Panc1 (cell line): Measurements from ENCODE around the gene GRIP2. TPM values are rescaled to one million over a fixed set of nuclear protein-coding genes. Genes with fewer than 3 reads are reported as not detected.

ENCODE experiments used
- ATAC-seq: fragments of 200-7000 bp; cut with Tn5 transposase; 2 replicates; pipeline ENCODE4 v1.9.1; 2020; ENCODE audit warnings: mild to moderate bottlenecking, moderate library complexity
- BruUV-seq: library from RNA; stranded (reverse); fragments of 400-500 nt; replicated peaks from 2 replicates; lab custom pipeline; 2021; lab: Mats Ljungman, UMichigan
- CTCF ChIA-PET: fragments of 300-600 bp; sonication (Branson Sonifier 250); formaldehyde crosslinking; loops from one replicate; lab custom pipeline; 2022; ENCODE audit warnings: antibody characterized with exemption; lab: Charles Lee
- POLR2A ChIA-PET: fragments of 300-600 bp; sonication (Branson Sonifier 250); formaldehyde crosslinking; loops from one replicate; lab custom pipeline; 2022; ENCODE audit warnings: antibody characterized with exemption; lab: Charles Lee
- DNase-seq: peaks from one replicate; pipeline ENCODE4 v3.0.0-alpha.2; 2010; ENCODE audit warnings: low read depth, low spot score
- H3K27ac ChIP-seq: 2 replicates; pipeline ENCODE4 v1.5.1; 2011; ENCODE audit warnings: mild to moderate bottlenecking, low read length, inconsistent platforms
- H3K27me3 ChIP-seq: fragments of 200-500 bp; sonication (Bioruptor generic); 2 replicates; pipeline ENCODE4 v1.6.0; 2014; ENCODE audit warnings: low read length, inconsistent platforms; ENCODE audit not compliant: control insufficient read depth, insufficient read depth
- H3K36me3 ChIP-seq: fragments of 200-500 bp; sonication (Bioruptor generic); 2 replicates; pipeline ENCODE4 v1.5.1; 2014; ENCODE audit warnings: inconsistent platforms, mild to moderate bottlenecking, low read length, moderate library complexity; ENCODE audit not compliant: control insufficient read depth, insufficient read depth
- H3K4me1 ChIP-seq: 2 replicates; pipeline ENCODE4 v1.5.1; 2011; ENCODE audit warnings: inconsistent platforms, mild to moderate bottlenecking, low read length, moderate library complexity; ENCODE audit not compliant: control insufficient read depth, insufficient read depth
- H3K4me3 ChIP-seq, 2 experiments: 2 replicates each; pipeline ENCODE4 v1.5.1; 2011 to 2012; ENCODE audit warnings: low read depth in 2 of 2, low read length in 2 of 2, mild to moderate bottlenecking in 2 of 2, inconsistent platforms in 1 of 2, moderate library complexity in 1 of 2
- H3K9me3 ChIP-seq: fragments of 200-500 bp; sonication (Bioruptor generic); 2 replicates; pipeline ENCODE4 v1.5.1; 2014; ENCODE audit warnings: low read depth, mild to moderate bottlenecking, inconsistent platforms, low read length, moderate library complexity; ENCODE audit not compliant: control insufficient read depth, insufficient read depth
- CTCF ChIP-seq: fragments of 450-650 bp; IDR thresholded peaks from 2 replicates; pipeline ENCODE4 v1.5.1; 2017; ENCODE audit warnings: mild to moderate bottlenecking
- POLR2AphosphoS5 ChIP-seq: IDR thresholded peaks from 2 replicates; pipeline ENCODE4 v1.6.1; 2012; ENCODE audit warnings: mild to moderate bottlenecking, low read depth, low read length, moderate library complexity
- REST ChIP-seq, 2 experiments: IDR thresholded peaks; 2 replicates each; pipeline ENCODE4 v1.6.1; 2011 to 2012; ENCODE audit warnings: low read depth in 2 of 2, control low read depth in 1 of 2, low read length in 1 of 2, mild to moderate bottlenecking in 1 of 2, moderate library complexity in 1 of 2; ENCODE audit not compliant: insufficient read depth in 1 of 2
- SIN3A ChIP-seq: IDR thresholded peaks from 2 replicates; pipeline ENCODE4 v1.6.1; 2012; ENCODE audit warnings: low read depth, mild to moderate bottlenecking, low read length, moderate library complexity, borderline replicate concordance; ENCODE audit not compliant: insufficient read depth
- TCF7L2 ChIP-seq: IDR thresholded peaks from 2 replicates; pipeline ENCODE4 v1.6.1; 2011; ENCODE audit warnings: mild to moderate bottlenecking, low read depth, low read length, inconsistent platforms
- in situ Hi-C: cut with HindIII; loops from 2 replicates; pipeline ENCODE4 v1.10.0; 2016; ENCODE audit warnings: low sequenced_read_pairs, low pct_unique_long_range_greater_than_20kb
- intact Hi-C: fragments of 100-400 bp; cut with micrococcal nuclease; formaldehyde crosslinking; loops from one replicate; pipeline ENCODE4 v1.10.0; 2022; ENCODE audit not compliant: unreplicated experiment
- total RNA-seq: library from RNA; stranded (reverse); gene quantifications from one replicate; pipeline ENCODE4 v1.2.1, GENCODE V29; 2021; ENCODE audit not compliant: unreplicated experiment

The GRIP2 gene
- total RNA-seq, 1 experiment from 2014 or later, result 6.5 TPM

DNA sequence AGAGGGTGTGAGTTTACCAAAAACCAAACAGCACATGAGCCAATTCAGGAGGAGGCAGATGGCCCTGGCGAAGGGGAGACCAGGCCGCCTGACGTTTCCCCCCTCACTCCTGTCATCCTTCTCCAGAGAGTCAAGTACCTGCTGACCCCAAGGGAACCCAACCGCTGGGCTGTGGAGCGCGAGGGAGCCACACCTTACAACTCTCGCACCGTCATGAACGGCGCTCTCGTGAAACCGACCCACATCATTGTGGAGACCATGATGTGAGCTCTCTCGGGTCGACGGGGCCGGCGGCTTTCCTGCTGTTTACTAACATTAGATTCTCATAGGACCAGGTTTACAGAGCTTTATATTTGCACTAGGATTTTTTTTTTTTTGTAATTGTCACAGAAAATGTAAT is 55.4 kb downstream of the GRIP2 start:
- no peaks in the 10 kb centered on the region for H3K4me1 ChIP-seq
- H3K4me3 ChIP-seq, result no peak overlapping the region
- CTCF ChIA-PET, result no interaction called here
- DNase-seq (no peak), ATAC-seq (no peak)
- no peaks in the 10 kb centered on the region for H3K9me3 ChIP-seq
- intact Hi-C loops (no loop called here), in situ Hi-C loops (no loop called here)
- H3K27ac ChIP-seq, result no peak overlapping the region
- H3K36me3 ChIP-seq, result peaks cover 4% of the 10 kb centered on the region; the same call in 1 of the 2 replicates
- no TSS peak for BruUV-seq
- no peaks in the 10 kb centered on the region for H3K27me3 ChIP-seq
- TF ChIP-seq POLR2AphosphoS5, result no peak
- TF ChIP-seq SIN3A, result no peak
- POLR2A ChIA-PET, result no interaction called here

DNA sequence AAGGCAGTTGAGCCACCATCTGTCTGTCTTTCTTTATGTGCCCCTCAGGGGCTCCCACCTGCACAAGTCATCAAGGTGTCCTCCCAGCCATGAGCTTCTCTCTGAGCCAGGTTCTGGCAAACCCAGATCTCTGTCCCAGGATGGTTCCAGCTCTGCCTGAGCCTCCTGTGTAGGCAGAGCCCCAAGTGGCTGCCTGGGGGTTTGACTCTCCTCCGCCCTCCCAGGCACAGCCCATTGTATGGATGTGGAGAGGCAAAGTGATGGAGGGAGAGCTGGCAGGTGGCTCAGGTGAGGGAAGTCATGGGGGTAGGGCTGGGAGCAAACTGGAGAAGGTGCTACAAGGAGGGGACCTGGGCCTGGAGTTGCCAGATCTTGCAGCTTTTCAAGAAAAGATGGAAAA is 56.9 kb downstream of the GRIP2 start:
- no peak for ATAC-seq
- in situ Hi-C loops (no loop called here), intact Hi-C loops (no loop called here)
- no peaks in the 10 kb centered on the region for H3K4me1 ChIP-seq
- no peak overlapping the region for H3K4me3 ChIP-seq
- TF ChIP-seq POLR2AphosphoS5 (no peak), CTCF (no peak), SIN3A (no peak), TCF7L2 (no peak), REST (IDR thresholded peaks at IDR 0.05; ENCODE audit: insufficient read depth in 1 of 2, low read depth in 2 of 2, low read length in 1 of 2) (no peak)
- no peaks in the 10 kb centered on the region; the same call in 1 of the 2 replicates for H3K36me3 ChIP-seq
- DNase-seq, result no peak
- POLR2A ChIA-PET, result no interaction called here
- H3K27ac ChIP-seq, result no peak overlapping the region
- H3K9me3 ChIP-seq, result no peaks in the 10 kb centered on the region
- no peaks in the 10 kb centered on the region for H3K27me3 ChIP-seq
- CTCF ChIA-PET, result no interaction called here
- BruUV-seq, result no TSS peak

DNA sequence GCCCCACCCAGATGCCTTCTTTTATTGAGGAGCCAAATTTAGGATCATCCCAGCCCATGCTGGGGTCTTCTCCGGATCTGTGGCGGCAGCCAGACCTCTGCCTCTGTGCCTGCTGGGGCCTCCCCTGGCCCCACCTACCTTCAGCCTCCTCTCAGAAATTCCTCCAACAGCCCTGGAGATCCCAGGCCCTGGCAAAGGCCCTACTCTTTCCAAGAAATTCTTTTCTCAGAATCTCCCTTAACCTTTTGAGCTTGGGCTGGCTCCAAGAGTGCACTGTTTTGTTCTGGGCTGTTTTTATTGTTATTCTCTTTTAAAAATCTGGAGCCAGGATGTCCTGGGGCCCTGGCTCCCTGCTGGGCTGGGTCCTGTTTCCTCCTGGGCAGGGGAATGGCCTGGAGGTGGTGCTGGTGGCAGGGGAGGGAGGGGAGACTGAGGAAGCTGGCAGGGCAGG is 57.8 kb downstream of the GRIP2 start:
- H3K36me3 ChIP-seq, result no peaks in the 10 kb centered on the region; the same call in 1 of the 2 replicates
- in situ Hi-C loops (no loop called here), intact Hi-C loops (no loop called here)
- H3K27ac ChIP-seq, result no peak overlapping the region
- TF ChIP-seq CTCF (no peak), POLR2AphosphoS5 (no peak), TCF7L2 (no peak), SIN3A (no peak), REST (IDR thresholded peaks at IDR 0.05; ENCODE audit: insufficient read depth in 1 of 2, low read depth in 2 of 2, low read length in 1 of 2) (no peak)
- ChIA-PET POLR2A (no interaction called here), CTCF (no interaction called here)
- no peak overlapping the region for H3K4me3 ChIP-seq
- H3K4me1 ChIP-seq, result no peaks in the 10 kb centered on the region
- no peaks in the 10 kb centered on the region for H3K27me3 ChIP-seq
- no peaks in the 10 kb centered on the region for H3K9me3 ChIP-seq
- DNase-seq, result no peak
- ATAC-seq, result no peak
- no TSS peak for BruUV-seq
